Neural cell (in vitro differentiated cells): ENCODE measurements around the gene SMR3B. TPM values are rescaled to one million over a fixed set of nuclear protein-coding genes. Genes with fewer than 3 reads are reported as not detected.

Source experiments
- H2AFZ ChIP-seq: fragments of 200-600, 300-800 bp; sonication (generic), shearing (Covaris generic); 2 replicates; pipeline ENCODE4 v1.6.0; 2014; ENCODE audit warnings: low read depth, mild to moderate bottlenecking, antibody characterized with exemption, low read length, moderate library complexity
- H3F3A ChIP-seq: fragments of 200-600 bp; shearing (Covaris generic); 2 replicates; pipeline ENCODE4 v1.6.1; 2016; ENCODE audit warnings: mild to moderate bottlenecking, moderate library complexity, mixed read lengths, antibody characterized with exemption, low read length; ENCODE audit not compliant: insufficient read depth, poor library complexity, severe bottlenecking
- H3K27ac ChIP-seq: fragments of 200-600, 300-800 bp; sonication (generic), shearing (Covaris generic); 2 replicates; pipeline ENCODE4 v1.5.1; 2014; ENCODE audit warnings: mild to moderate bottlenecking, low read length, moderate library complexity
- H3K27me3 ChIP-seq: fragments of 300-800, 200-600 bp; sonication (generic), shearing (Covaris generic); 2 replicates; pipeline ENCODE4 v1.6.0; 2014; ENCODE audit warnings: mild to moderate bottlenecking, low read depth, low read length, moderate library complexity; ENCODE audit not compliant: insufficient read depth
- H3K36me3 ChIP-seq: fragments of 300-800, 200-600 bp; sonication (generic), shearing (Covaris generic); 2 replicates; pipeline ENCODE4 v1.5.1; 2014; ENCODE audit warnings: mild to moderate bottlenecking, antibody characterized with exemption, low read length, moderate library complexity; ENCODE audit not compliant: insufficient read depth
- H3K4me2 ChIP-seq: fragments of 300-800, 200-600 bp; sonication (generic), shearing (Covaris generic); 2 replicates; pipeline ENCODE4 v1.6.0; 2014; ENCODE audit warnings: mild to moderate bottlenecking, low read length
- H3K4me3 ChIP-seq: fragments of 300-800, 200-600 bp; sonication (generic), shearing (Covaris generic); 2 replicates; pipeline ENCODE4 v1.5.1; 2014; ENCODE audit warnings: mild to moderate bottlenecking, low read length, moderate library complexity
- H3K79me2 ChIP-seq: fragments of 200-600 bp; shearing (Covaris generic); replicated peaks from 2 replicates; pipeline ENCODE4 v1.6.0; 2014; ENCODE audit warnings: mild to moderate bottlenecking, low read length, moderate library complexity; ENCODE audit not compliant: insufficient read depth
- H3K9ac ChIP-seq: fragments of 300-800, 200-600 bp; sonication (generic), shearing (Covaris generic); 2 replicates; pipeline ENCODE4 v1.6.1; 2016; ENCODE audit warnings: mild to moderate bottlenecking, low read length, mixed read lengths
- H3K9me2 ChIP-seq: fragments of 200-600 bp; shearing (Covaris generic); 2 replicates; pipeline ENCODE4 v1.6.1; 2016; ENCODE audit warnings: mild to moderate bottlenecking, low read length, mixed read lengths; ENCODE audit not compliant: insufficient read depth
- H3K9me3 ChIP-seq: fragments of 200-600, 300-800 bp; sonication (generic), shearing (Covaris generic); 2 replicates; pipeline ENCODE4 v1.6.1; 2016; ENCODE audit warnings: mild to moderate bottlenecking, mixed run types, low read length, moderate library complexity, mixed read lengths
- H4K20me1 ChIP-seq: fragments of 200-600 bp; shearing (Covaris generic); 2 replicates; pipeline ENCODE4 v1.6.1; 2016; ENCODE audit warnings: mild to moderate bottlenecking, mixed run types; ENCODE audit not compliant: insufficient read depth
- CTCF ChIP-seq: fragments of 450-650 bp; IDR thresholded peaks from 2 replicates; pipeline ENCODE4 v1.5.1; 2014; ENCODE audit warnings: antibody characterized with exemption, mild to moderate bottlenecking, moderate library complexity; ENCODE audit not compliant: poor library complexity, severe bottlenecking
- EP300 ChIP-seq: fragments of 450-650 bp; conservative IDR thresholded peaks from 2 replicates; pipeline ENCODE4 v1.6.1; 2014; ENCODE audit warnings: antibody characterized with exemption, mild to moderate bottlenecking, moderate library complexity; ENCODE audit not compliant: poor library complexity, severe bottlenecking
- EZH2 ChIP-seq: fragments of 200-600, 300-800 bp; shearing (Covaris generic), sonication (generic); IDR thresholded peaks from 2 replicates; pipeline ENCODE4 v1.6.1; 2014; ENCODE audit warnings: antibody characterized with exemption, low read length, borderline replicate concordance, mild to moderate bottlenecking; ENCODE audit not compliant: insufficient read depth, poor library complexity, severe bottlenecking
- MXI1 ChIP-seq: fragments of 450-650 bp; conservative IDR thresholded peaks from 2 replicates; pipeline ENCODE4 v1.6.1; 2014; ENCODE audit warnings: antibody characterized with exemption, mild to moderate bottlenecking; ENCODE audit not compliant: poor library complexity, severe bottlenecking
- POLR2AphosphoS5 ChIP-seq: IDR thresholded peaks from 2 replicates; pipeline ENCODE4 v1.6.1; 2012
- RAD21 ChIP-seq: fragments of 450-650 bp; conservative IDR thresholded peaks from 2 replicates; pipeline ENCODE4 v1.6.1; 2014; ENCODE audit warnings: antibody characterized with exemption, mild to moderate bottlenecking, moderate library complexity
- REST ChIP-seq: IDR thresholded peaks from 2 replicates; pipeline ENCODE4 v1.6.1; 2012; ENCODE audit warnings: borderline replicate concordance
- SMC3 ChIP-seq: fragments of 450-650 bp; conservative IDR thresholded peaks from 2 replicates; pipeline ENCODE4 v1.6.1; 2014; ENCODE audit warnings: antibody characterized with exemption, mild to moderate bottlenecking, moderate library complexity; ENCODE audit not compliant: poor library complexity
- TAF1 ChIP-seq: IDR thresholded peaks from 2 replicates; pipeline ENCODE4 v1.6.1; 2012; ENCODE audit warnings: low read depth
- polyA minus RNA-seq: library from RNA; depleted of rRNA, polyadenylated mRNA; stranded (reverse); fragments of >200 nt; gene quantifications from 2 replicates; pipeline ENCODE4 v1.2.3, GENCODE V29; 2014
- polyA plus RNA-seq: library from polyadenylated mRNA; depleted of rRNA; stranded (reverse); fragments of >200 nt; gene quantifications from 2 replicates; pipeline ENCODE4 v1.2.3, GENCODE V29; 2014

The SMR3B gene
- not detected in 2 replicates for polyA plus RNA-seq
- not detected in 2 replicates for polyA minus RNA-seq

GRCh38 chr4:70382691-70383181, at the start of gene SMR3B:
Gene SMR3B, plus strand, starts transcription at chr4:70383131. Its CDS starts 1,380 bp downstream, at chr4:70384511.
- Histone ChIP-seq H3K9me2 (no peaks in the 10 kb centered on the region), H3K79me2 (no peaks in the 10 kb centered on the region), H2AFZ (no peak within 1 kb of the TSS), H3K9ac (no peak within 1 kb of the TSS), H3K4me3 (no peak within 1 kb of the TSS), H3K36me3 (no peaks in the 10 kb centered on the region), H3K27ac (no peak within 1 kb of the TSS), H3K4me2 (no peak within 1 kb of the TSS), H3K9me3 (no peaks in the 10 kb centered on the region), H3F3A (no peaks in the 10 kb centered on the region), H4K20me1 (no peaks in the 10 kb centered on the region), H3K27me3 (no peaks in the 10 kb centered on the region)
- no peak for TF ChIP-seq TAF1
- no peak for TF ChIP-seq EZH2
- no peak for TF ChIP-seq RAD21
- TF ChIP-seq EP300: no peak
- no peak for TF ChIP-seq POLR2AphosphoS5
- TF ChIP-seq CTCF: no peak
- no peak for TF ChIP-seq REST
- TF ChIP-seq MXI1: no peak
- no peak for TF ChIP-seq SMC3

- no peaks in the 10 kb centered on the region for H3K9me3 ChIP-seq
- H3K27me3 ChIP-seq: no peaks in the 10 kb centered on the region
Observed at GRCh38 chr4:70334681-70335080, 48.2 kb upstream of the SMR3B start, which contains the start of gene CABS1. Gene CABS1, plus strand, starts transcription at chr4:70334981. Its CDS starts 59 bp downstream, at chr4:70335040.

More at GRCh38 chr4:70334681-70335080, 48.2 kb upstream of the SMR3B start, which contains the start of gene CABS1:
- Histone ChIP-seq H3F3A (no peaks in the 10 kb centered on the region), H4K20me1 (no peaks in the 10 kb centered on the region), H3K79me2 (no peaks in the 10 kb centered on the region), H3K9ac (no peak within 1 kb of the TSS), H3K36me3 (no peaks in the 10 kb centered on the region), H3K4me3 (no peak within 1 kb of the TSS), H3K27ac (no peak within 1 kb of the TSS), H2AFZ (no peak within 1 kb of the TSS), H3K9me2 (no peaks in the 10 kb centered on the region), H3K4me2 (no peak within 1 kb of the TSS)
- TF ChIP-seq POLR2AphosphoS5 (no peak), SMC3 (no peak), RAD21 (no peak), EP300 (no peak), TAF1 (no peak), EZH2 (no peak), CTCF (no peak), MXI1 (no peak), REST (no peak)
